Nephron progenitor cell (in vitro differentiated cells): Measurements from ENCODE around the gene P4HB.

Experiments used
- DNase-seq: peaks from one replicate; pipeline ENCODE4 v3.0.0; 2021
- H3K27ac Mint-ChIP-seq: 2 replicates; pipeline ENCODE4 v1.8.0; 2021; ENCODE audit warnings: mild to moderate bottlenecking, moderate library complexity, mixed read lengths
- H3K27me3 Mint-ChIP-seq: 2 replicates; pipeline ENCODE4 v1.8.0; 2021; ENCODE audit warnings: mild to moderate bottlenecking, low read depth, mixed read lengths; ENCODE audit not compliant: poor library complexity
- H3K36me3 Mint-ChIP-seq: 2 replicates; pipeline ENCODE4 v1.8.0; 2021; ENCODE audit warnings: low read depth, mixed read lengths
- H3K4me1 Mint-ChIP-seq: 2 replicates; pipeline ENCODE4 v1.8.0; 2021; ENCODE audit warnings: mixed read lengths
- H3K4me3 Mint-ChIP-seq: 2 replicates; pipeline ENCODE4 v1.8.0; 2021; ENCODE audit warnings: mild to moderate bottlenecking, moderate library complexity, mixed read lengths
- H3K9me3 Mint-ChIP-seq: 2 replicates; pipeline ENCODE4 v1.8.0; 2021; ENCODE audit warnings: mild to moderate bottlenecking, moderate library complexity, mixed read lengths
- TF ChIP-seq, protein P1 (sequence below): fragments of 200-600 bp; sonication (generic); IDR thresholded peaks from 2 replicates; pipeline ENCODE4 v1.5.0; 2021; ENCODE audit warnings: antibody characterized with exemption

The P4HB gene

DNA sequence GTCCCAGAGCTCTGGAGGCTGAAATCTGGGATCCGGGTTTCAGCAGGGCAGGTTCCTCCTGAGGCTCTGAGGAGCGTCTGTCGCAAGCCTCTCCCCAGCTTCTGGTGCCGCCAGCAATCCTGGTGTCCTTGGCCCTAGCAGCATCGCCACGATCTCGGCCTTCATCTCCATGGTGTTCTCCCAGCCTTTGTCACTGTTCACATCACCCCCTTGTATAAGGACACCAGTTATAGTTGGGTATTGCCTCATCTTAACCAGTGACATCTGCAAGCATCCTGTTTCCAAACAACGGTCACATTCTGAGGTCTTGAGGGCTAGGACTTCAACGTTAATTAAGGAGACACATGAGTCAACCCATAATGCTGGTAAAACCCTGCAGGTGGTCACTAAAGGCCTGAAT, 22.7 kb downstream of the P4HB start:
- Mint-ChIP-seq H3K27ac (peak overlapping the region; percentile 64), H3K36me3 (no peaks in the 10 kb centered on the region), H3K9me3 (no peaks in the 10 kb centered on the region), H3K4me3 (no peak overlapping the region), H3K4me1 (peaks cover 47% of the 10 kb centered on the region), H3K27me3 (no peaks in the 10 kb centered on the region)
- DNase-seq = no peak
- TF ChIP-seq, protein P1, sequence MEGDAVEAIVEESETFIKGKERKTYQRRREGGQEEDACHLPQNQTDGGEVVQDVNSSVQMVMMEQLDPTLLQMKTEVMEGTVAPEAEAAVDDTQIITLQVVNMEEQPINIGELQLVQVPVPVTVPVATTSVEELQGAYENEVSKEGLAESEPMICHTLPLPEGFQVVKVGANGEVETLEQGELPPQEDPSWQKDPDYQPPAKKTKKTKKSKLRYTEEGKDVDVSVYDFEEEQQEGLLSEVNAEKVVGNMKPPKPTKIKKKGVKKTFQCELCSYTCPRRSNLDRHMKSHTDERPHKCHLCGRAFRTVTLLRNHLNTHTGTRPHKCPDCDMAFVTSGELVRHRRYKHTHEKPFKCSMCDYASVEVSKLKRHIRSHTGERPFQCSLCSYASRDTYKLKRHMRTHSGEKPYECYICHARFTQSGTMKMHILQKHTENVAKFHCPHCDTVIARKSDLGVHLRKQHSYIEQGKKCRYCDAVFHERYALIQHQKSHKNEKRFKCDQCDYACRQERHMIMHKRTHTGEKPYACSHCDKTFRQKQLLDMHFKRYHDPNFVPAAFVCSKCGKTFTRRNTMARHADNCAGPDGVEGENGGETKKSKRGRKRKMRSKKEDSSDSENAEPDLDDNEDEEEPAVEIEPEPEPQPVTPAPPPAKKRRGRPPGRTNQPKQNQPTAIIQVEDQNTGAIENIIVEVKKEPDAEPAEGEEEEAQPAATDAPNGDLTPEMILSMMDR = no peak

DNA sequence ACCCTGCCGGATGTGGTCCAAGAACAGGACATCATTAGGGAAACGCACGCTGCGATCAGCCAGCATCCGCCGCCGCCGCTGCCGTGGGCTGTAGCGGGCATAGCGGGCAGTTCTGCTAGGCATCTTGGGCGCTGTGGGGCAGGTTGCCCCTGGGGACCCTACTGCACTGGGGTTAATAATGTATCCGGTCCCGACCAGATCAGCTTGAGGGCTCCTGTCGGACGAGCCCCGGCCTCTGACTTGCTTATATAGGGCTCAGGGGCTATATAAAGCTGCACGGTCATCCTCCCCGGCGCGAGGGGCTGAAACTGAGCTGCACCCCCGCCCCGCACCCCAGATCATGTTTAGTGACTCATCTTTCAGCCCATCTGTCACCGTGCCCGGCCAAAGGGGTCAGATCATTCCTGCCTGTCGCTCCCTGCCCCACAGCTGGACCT, 25.5 kb downstream of the P4HB start, which contains the start of gene PPP1R27:
TSS of gene PPP1R27 (minus strand) at position 220 of the 437 bp plus-strand sequence. CDS start at position 123, 97 bp downstream.
- Mint-ChIP-seq H3K9me3 (no peaks in the 10 kb centered on the region), H3K4me1 (peaks cover 60% of the 10 kb centered on the region), H3K36me3 (no peaks in the 10 kb centered on the region), H3K4me3 (peak within 1 kb of the TSS; percentile 84), H3K27me3 (peaks cover 7% of the 10 kb centered on the region), H3K27ac (peak within 1 kb of the TSS; percentile 92)
- TF ChIP-seq, protein P1 = no peak
- no peak for DNase-seq

DNA sequence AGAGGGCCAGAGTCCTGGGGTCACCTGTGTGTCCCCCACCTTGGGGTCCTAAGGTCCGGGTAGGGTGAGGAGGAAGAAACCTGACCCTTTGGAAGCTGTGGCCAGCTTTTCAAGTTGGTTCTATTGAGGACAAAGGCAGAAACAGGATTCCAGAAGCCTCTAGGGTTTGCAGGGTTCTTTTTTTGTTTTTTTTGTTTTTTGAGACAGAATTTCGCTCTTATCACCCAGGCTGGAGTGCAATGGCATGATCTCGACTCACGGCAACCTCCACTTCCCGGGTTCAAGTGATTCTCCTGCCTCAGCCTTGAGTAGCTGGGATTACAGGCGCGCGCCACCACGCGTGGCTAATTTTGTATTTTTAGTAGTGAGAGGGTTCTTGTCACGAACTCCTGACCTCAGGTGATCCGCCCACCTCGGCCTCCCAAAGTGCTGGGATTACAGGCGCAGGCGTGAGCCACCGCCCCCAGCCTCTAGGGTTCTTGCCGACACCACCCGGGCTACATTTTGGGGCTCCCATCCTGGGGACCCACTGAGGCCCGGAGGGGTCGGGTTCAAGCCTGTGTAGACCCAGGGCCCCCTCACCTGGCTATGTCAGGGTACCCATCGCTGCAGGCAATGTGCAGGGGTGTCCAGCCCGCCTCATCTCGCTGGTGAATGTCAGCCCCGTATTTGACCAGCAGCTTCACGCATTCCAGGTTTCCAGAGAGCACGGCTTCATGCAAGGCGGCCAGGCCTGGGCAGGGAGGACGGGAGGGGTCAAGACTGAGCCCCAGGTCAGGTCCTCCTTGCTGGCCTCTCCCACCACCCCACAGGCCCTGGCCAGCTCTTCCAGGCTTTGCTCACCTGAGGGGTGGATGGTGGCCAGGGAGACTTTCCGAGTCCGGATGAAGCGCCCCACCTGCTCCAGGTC, 26.2 kb downstream of the P4HB start:
- TF ChIP-seq, protein P1 = no peak
- DNase-seq = no peak
- Mint-ChIP-seq H3K9me3 (no peaks in the 10 kb centered on the region), H3K36me3 (no peaks in the 10 kb centered on the region), H3K27ac (peak overlapping the region; percentile 92), H3K4me3 (peak overlapping the region; percentile 84), H3K4me1 (peaks cover 61% of the 10 kb centered on the region), H3K27me3 (peaks cover 7% of the 10 kb centered on the region)

DNA sequence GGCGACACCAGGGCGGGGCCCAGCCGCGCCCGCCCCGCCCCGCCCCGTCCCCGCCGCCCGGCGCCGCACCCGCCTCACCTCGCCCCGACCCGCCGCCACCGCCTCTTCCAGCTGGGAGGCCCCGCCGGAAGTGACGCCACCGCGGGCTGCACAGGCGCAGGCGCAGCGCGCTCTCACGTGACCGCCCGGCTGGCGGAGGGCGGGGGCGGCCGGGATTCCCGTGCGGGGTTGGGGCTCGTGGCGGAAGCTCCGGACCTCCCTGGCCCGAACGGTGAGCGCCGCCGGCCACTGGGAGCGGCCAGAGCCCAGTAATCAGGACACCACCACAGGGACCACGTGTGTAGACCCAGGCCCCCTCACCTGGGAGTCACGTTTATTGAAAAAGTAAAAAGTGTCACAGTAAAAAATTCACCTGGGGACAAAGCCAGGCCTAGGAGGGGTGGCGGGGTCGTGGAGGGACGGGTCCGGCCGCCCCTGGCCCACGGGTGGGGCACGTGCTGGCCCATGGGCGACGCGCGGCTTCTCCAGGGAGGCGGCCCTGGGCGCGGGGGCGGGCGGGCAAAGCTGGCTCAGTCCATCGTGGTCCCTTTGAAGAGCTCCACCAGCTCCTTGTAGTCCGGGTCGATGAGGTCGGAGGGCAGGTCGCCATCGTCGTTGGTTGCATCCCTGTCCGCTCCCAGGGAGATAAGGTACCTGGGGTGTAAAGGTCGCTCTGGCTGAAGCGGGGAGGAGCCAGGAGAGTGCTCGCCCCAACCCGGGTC, 27.0 kb downstream of the P4HB start, which contains the start of gene MCRIP1:
TSS of gene MCRIP1 (minus strand) at position 132 of the 761 bp plus-strand sequence. CDS start 8,785 bp downstream, outside the sequence.
- Mint-ChIP-seq H3K27me3 (peaks cover 7% of the 10 kb centered on the region), H3K36me3 (no peaks in the 10 kb centered on the region), H3K9me3 (no peaks in the 10 kb centered on the region), H3K4me3 (peak within 1 kb of the TSS; percentile 88), H3K27ac (peak within 1 kb of the TSS; percentile 92), H3K4me1 (peaks cover 60% of the 10 kb centered on the region)
- peak; percentile 97 for DNase-seq
- TF ChIP-seq, protein P1 = no peak

DNA sequence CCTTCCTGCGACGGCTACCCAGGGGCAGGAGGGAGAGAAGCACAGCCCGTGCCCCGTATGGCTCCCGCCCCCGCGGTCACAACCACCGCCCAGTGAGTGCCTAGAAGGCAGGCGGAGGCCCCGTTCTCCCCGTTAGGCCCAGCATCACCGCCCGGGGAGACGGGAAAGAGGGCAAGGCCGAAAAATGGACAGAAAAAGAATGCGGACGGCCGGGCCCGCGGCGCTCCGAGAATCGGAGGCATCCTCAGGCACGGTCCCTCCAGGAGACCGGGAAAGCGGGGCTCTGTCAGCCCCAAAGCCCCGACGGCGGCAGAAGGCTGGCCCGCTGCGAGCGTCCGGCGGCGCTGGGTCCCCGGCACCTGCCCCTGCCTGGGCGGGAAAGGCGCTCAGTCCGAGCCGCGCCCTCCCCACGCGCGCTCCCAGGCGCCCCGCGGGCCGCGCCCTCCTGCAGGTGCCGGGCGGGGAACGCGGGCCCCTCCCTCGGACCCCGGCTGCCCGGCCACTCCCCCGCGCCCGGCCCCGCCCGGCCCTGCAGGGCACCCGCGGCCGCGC, 27.7 kb downstream of the P4HB start:
- Mint-ChIP-seq H3K9me3 (no peaks in the 10 kb centered on the region), H3K4me3 (peak overlapping the region; percentile 88), H3K27ac (no peak overlapping the region), H3K4me1 (peaks cover 57% of the 10 kb centered on the region), H3K27me3 (peaks cover 7% of the 10 kb centered on the region), H3K36me3 (no peaks in the 10 kb centered on the region)
- TF ChIP-seq, protein P1 = no peak
- no peak for DNase-seq
